Activated CD4-positive, alpha-beta T cell treated with anti-CD3 and anti-CD28 coated beads, Interleukin-10, Interleukin-2, amounts not matched to agents 100 ng/mL and 50 ng/mL, durations not matched to agents 16 hours and 8 hours (primary cell): ENCODE measurements around the gene FSTL4.
A peak's percentile ranks its signal among the peaks of the same experiment; 100 is the strongest.

Experiments used
- DNase-seq: peaks from one replicate; pipeline ENCODE4 v3.0.0-alpha.2; 2020

Gene FSTL4

GRCh38 chr5:133423011-133423617 lies 189.2 kb downstream of the FSTL4 start:
- DNase-seq, result no peak

- no peak for DNase-seq
These were observed 190.5 kb downstream of the FSTL4 start for GRCh38 chr5:133421806-133422205.

GRCh38 chr5:133421394-133421793 lies 190.9 kb downstream of the FSTL4 start:
- peak; percentile 11 for DNase-seq

- DNase-seq, result no peak
These were observed 191.7 kb downstream of the FSTL4 start for GRCh38 chr5:133420440-133421301.

GRCh38 chr5:133415906-133416305 lies 196.4 kb downstream of the FSTL4 start:
- DNase-seq, result no peak

GRCh38 chr5:133415506-133415905 lies 196.8 kb downstream of the FSTL4 start:
- no peak for DNase-seq

GRCh38 chr5:133412661-133413060 lies 199.7 kb downstream of the FSTL4 start:
- DNase-seq, result no peak

- DNase-seq, result no peak
These were observed 202.0 kb downstream of the FSTL4 start for GRCh38 chr5:133410335-133410828.

- no peak for DNase-seq
These were observed 203.1 kb downstream of the FSTL4 start for GRCh38 chr5:133409210-133409674.

GRCh38 chr5:133408322-133408721 lies 204.0 kb downstream of the FSTL4 start:
- DNase-seq, result no peak

- DNase-seq, result no peak
These were observed 205.2 kb downstream of the FSTL4 start for GRCh38 chr5:133406977-133407632.

- no peak for DNase-seq
These were observed 205.9 kb downstream of the FSTL4 start for GRCh38 chr5:133406208-133406976.

- no peak for DNase-seq
These were observed 206.9 kb downstream of the FSTL4 start for GRCh38 chr5:133405275-133406034.

GRCh38 chr5:133404724-133405123 lies 207.6 kb downstream of the FSTL4 start:
- peak; percentile 22 for DNase-seq

- no peak for DNase-seq
These were observed 208.5 kb downstream of the FSTL4 start for GRCh38 chr5:133403741-133404364.

- no peak for DNase-seq
These were observed 209.6 kb downstream of the FSTL4 start for GRCh38 chr5:133402775-133403174.

GRCh38 chr5:133401731-133402347 lies 210.5 kb downstream of the FSTL4 start:
- DNase-seq, result no peak

- no peak for DNase-seq
These were observed 211.4 kb downstream of the FSTL4 start for GRCh38 chr5:133400831-133401351.

- DNase-seq, result no peak
These were observed 212.2 kb downstream of the FSTL4 start for GRCh38 chr5:133400120-133400519.

GRCh38 chr5:133399247-133399891 lies 213.0 kb downstream of the FSTL4 start:
- DNase-seq, result no peak
